ENCODE data around the gene KRT82. TPM values are rescaled to one million over a fixed set of nuclear protein-coding genes. Genes with fewer than 3 reads are reported as not detected.

Gene KRT82
- total RNA-seq: not detected

DNA sequence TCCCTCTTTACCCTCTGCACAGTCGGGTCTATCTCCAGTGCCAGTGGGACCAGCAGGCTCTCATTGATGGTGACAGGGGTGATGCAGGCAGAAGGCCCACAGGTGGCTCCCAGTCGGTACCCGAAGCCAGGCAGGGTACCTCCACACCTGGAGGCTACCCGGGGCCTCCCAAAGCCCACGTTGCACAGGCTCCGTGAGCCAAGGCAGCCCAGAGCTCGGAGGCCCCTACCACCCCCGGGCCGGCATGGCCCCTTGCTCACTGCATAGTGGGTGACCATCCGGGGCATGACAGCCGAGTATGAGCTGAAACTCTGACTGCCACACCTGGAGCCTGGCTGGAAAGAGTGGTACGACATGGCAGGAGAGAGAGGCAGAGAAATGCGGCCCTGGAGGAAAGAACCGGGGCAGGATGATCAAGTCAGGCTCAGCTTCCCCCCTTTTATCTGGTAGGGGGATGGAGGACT lies at the start of gene KRT82:
Gene KRT82 (minus strand): TSS at position 414 of the 464 bp plus-strand sequence. CDS start 58 bp downstream, at position 356.

DNA sequence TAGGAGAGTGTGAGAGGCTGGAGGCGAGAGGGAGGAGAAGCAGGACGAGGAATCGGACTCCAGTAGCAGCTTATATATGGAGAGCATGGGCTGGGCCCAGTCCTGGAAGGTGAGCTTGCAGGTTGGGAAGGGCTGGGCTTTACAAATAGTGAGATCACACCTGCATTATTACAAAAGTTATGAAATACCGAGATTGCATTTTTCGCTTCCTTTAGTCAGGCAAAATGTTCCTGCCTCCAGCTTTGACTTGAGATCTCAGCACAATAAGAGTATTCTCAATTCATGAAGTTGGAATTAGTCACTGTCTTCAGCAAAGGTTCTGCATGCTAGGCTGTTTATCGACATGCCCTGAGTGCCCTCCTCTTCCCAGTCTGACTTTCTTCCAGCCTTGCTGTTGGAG lies 46.0 kb upstream of the KRT82 start, which contains the start of gene KRT6B:
Gene KRT6B (minus strand): TSS at position 46 of the 400 bp plus-strand sequence. CDS start 68 bp downstream, outside the sequence.

DNA sequence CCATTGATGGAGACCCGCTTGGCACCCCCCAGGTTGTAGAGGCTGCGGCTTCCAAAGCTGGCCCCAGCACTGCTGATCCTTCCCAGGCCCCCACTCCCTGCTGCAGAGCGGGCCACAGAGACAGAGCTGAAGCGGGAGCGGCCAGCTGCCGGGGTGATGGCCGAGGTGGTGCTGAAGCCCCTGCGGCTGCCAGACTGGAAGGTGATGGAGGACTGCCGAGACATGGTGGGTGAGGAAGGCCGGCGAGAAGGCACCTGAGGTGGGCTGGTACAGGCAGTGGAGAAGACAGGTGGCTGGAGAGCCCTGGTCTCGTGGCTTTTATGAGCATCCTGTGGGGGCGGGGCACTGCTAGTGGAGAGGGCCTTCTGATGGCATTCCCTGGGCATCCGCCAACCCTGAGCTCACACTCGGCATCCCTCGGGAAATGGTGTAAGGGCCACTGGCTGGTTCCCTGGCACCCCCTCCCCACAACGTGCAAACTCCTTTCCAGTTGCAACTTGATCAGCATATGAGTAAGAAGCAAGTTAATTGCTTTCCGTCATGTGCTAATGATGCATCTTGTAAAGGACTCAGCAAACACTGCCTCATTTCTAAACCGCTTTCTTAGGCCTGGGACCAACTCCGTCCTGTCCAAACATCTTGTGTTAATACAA lies 28.1 kb upstream of the KRT82 start, which contains the start of gene KRT75:
Gene KRT75 (minus strand): TSS at position 291 of the 653 bp plus-strand sequence. CDS start 67 bp downstream, at position 224.

DNA sequence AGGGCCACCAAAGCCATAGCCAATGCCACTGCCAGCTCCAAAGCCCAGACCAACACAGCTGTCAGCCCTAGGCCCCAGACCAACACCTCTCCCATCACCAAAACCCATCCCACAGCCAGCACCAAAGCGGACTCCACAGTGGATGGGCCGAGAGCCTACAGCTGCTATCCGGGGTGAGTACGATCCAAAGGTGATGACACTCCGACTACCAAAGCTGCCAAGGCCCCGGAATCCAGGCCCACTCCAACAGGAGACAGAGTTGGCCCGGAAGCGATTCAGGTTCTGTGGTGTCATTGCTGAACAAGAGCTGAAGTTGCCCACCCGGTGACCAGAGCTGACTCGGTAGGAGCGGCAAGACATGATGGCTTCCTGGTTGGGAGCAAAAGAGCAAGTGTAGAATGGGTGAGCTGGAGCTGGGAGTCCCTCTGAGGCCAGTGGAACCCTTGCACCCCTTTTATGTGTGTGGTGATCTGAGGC lies 20.9 kb downstream of the KRT82 start, which contains the start of gene KRT84:
Gene KRT84 (minus strand): TSS at position 427 of the 477 bp plus-strand sequence. CDS start 67 bp downstream, at position 360.

DNA sequence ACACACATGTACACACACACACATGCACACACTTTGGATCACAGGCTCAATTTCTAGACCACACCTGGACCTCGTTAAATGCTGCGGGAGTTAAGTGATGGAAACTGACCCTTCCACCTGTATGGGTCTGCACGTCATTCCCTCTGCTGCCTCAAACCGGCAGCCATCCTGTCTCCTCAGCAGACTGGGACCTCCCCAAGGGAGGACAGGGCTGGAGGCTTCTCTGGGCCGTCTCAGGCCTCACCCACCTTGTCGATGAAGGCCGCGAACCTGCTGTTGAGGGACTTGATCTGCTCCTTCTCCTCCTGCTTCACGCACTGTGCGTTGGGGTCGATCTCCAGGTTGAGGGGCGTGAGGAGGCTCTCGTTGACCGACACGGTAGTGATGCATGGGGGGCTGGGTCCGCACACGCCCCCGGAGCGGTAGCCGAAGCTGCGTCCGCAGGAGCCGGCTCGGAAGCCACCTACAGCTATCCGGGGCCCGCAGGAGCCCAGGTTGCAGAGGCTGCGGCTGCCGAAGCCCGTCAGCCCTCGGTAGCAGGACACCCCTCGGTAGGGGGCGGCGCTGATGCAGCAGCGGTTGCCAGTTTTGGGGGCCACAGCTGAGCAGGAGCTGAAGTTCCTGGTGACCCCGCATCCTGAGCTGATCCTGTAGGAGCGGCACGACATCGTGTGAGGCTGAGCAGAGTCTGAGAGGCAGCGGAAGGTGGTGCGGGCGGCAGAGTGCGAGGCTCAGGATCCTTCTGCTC lies 39.2 kb downstream of the KRT82 start, which contains the start of gene KRT85:
Gene KRT85 (minus strand): TSS at position 744 of the 748 bp plus-strand sequence. CDS start 76 bp downstream, at position 668.

Other genes with a start within 250 kb of the KRT82 start
- gene KRT80, start 214.3 kb downstream of the KRT82 start, total RNA-seq: not detected
- gene KRT7, start 173.1 kb downstream of the KRT82 start, total RNA-seq: not detected
- gene KRT86, start 131.7 kb downstream of the KRT82 start, total RNA-seq: not detected
- not detected for gene KRT81, start 114.8 kb downstream of the KRT82 start, total RNA-seq
- not detected for gene KRT83, start 84.9 kb downstream of the KRT82 start, total RNA-seq
- gene KRT85, start 38.9 kb downstream of the KRT82 start, total RNA-seq: not detected
- not detected for gene KRT84, start 20.7 kb downstream of the KRT82 start, total RNA-seq
- not detected for gene KRT75, start 28.0 kb upstream of the KRT82 start, total RNA-seq
- gene KRT6B, start 45.8 kb upstream of the KRT82 start, total RNA-seq: not detected
- not detected for gene KRT6C, start 67.5 kb upstream of the KRT82 start, total RNA-seq
- not detected for gene KRT6A, start 86.9 kb upstream of the KRT82 start, total RNA-seq
- gene KRT5, start 114.1 kb upstream of the KRT82 start, total RNA-seq: not detected
- gene KRT71, start 146.8 kb upstream of the KRT82 start, total RNA-seq: not detected
- not detected for gene KRT74, start 167.5 kb upstream of the KRT82 start, total RNA-seq
- not detected for gene KRT72, start 195.1 kb upstream of the KRT82 start, total RNA-seq
- not detected for gene KRT73, start 212.2 kb upstream of the KRT82 start, total RNA-seq
- gene KRT2, start 245.9 kb upstream of the KRT82 start, total RNA-seq: not detected